Measurements from ENCODE around the gene VPS8.

The VPS8 gene

DNA sequence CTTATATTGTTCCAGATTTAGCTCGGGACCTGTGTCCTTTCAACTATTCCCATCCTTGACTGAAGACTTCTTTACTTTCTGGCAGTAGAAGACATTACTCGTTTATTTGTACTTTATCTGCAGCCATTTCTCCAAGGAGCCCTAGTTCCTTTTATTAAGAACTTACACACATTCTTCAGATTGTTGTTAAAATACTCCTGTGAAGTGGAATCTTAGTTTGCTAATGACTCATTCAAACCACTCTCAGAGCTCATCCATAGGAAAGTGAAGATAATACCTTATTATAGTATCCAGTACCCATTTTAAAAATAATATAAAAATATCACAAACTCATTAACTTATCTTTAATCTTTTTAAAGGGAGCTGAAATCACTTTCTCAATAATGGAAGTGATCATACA is 277.4 kb downstream of the VPS8 start:
- no peak overlapping the region for H3K4me3 ChIP-seq (ENCODE audit: low read depth, low read length)
- no peaks in the 10 kb centered on the region for H3K27me3 ChIP-seq (ENCODE audit: insufficient read depth, low read length)
- no peak overlapping the region for H2AFZ ChIP-seq (ENCODE audit: low read length, unreplicated experiment)
- H3K4me1 ChIP-seq (ENCODE audit: control insufficient read depth, insufficient read depth, low read length, unreplicated experiment): peaks cover 4% of the 10 kb centered on the region
- no peak overlapping the region for H3K27ac ChIP-seq (ENCODE audit: low read depth, low read length)
- H3K79me2 ChIP-seq (ENCODE audit: control insufficient read depth, insufficient read depth, low read length, unreplicated experiment): no peaks in the 10 kb centered on the region
- H3K36me3 ChIP-seq (ENCODE audit: insufficient read depth, low read length): no peaks in the 10 kb centered on the region

DNA sequence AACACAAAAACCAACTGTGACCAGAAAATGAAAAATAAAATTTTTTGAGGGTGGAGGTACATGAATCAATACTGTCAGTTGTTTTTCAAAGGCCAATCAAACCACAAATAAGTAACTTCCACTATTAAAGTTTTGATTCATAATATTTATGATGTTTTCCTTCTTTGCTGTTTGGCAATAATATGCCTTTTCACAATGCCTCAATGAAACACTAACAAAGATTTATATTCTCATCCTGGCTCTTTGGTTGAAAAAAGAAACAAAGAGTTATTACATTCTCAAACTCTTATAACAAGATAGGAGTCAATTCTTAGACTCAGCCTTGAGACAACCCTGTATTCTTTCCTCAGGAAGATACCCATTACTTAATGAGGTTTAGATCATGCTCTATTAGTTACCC is 277.8 kb downstream of the VPS8 start:
- Histone ChIP-seq H3K27me3 (ENCODE audit: insufficient read depth, low read length) (no peaks in the 10 kb centered on the region), H3K79me2 (ENCODE audit: control insufficient read depth, insufficient read depth, low read length, unreplicated experiment) (no peaks in the 10 kb centered on the region), H3K36me3 (ENCODE audit: insufficient read depth, low read length) (no peaks in the 10 kb centered on the region), H3K4me3 (ENCODE audit: low read depth, low read length) (no peak overlapping the region), H3K4me1 (ENCODE audit: control insufficient read depth, insufficient read depth, low read length, unreplicated experiment) (peaks cover 4% of the 10 kb centered on the region), H2AFZ (ENCODE audit: low read length, unreplicated experiment) (no peak overlapping the region), H3K27ac (ENCODE audit: low read depth, low read length) (no peak overlapping the region)

DNA sequence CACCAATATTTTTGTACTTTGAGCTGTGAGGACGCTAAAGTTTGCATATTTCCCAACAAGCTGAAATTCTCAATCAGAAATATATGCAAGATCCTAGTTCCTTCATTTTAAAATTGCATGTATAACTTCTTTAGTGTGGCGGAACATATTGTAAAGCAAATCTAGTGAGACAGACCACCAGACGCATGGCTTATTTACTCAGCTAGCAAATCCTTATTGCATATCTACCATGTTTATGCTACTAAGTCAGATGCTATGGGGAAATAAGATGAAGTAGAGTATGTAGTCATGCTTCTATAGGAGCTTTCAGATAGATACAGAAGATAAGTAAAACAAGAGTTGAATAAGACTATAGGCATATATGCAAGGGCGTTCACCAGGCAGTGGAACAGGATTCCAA is 278.8 kb downstream of the VPS8 start:
- Histone ChIP-seq H3K27me3 (ENCODE audit: insufficient read depth, low read length) (no peaks in the 10 kb centered on the region), H3K27ac (ENCODE audit: low read depth, low read length) (no peak overlapping the region), H2AFZ (ENCODE audit: low read length, unreplicated experiment) (no peak overlapping the region), H3K79me2 (ENCODE audit: control insufficient read depth, insufficient read depth, low read length, unreplicated experiment) (no peaks in the 10 kb centered on the region), H3K36me3 (ENCODE audit: insufficient read depth, low read length) (no peaks in the 10 kb centered on the region), H3K4me1 (ENCODE audit: control insufficient read depth, insufficient read depth, low read length, unreplicated experiment) (peaks cover 4% of the 10 kb centered on the region), H3K4me3 (ENCODE audit: low read depth, low read length) (no peak overlapping the region)

GRCh38 chr3:185093116-185093515 is 281.1 kb downstream of the VPS8 start:
- Histone ChIP-seq H2AFZ (ENCODE audit: low read length, unreplicated experiment) (no peak overlapping the region), H3K79me2 (ENCODE audit: control insufficient read depth, insufficient read depth, low read length, unreplicated experiment) (no peaks in the 10 kb centered on the region), H3K4me3 (ENCODE audit: low read depth, low read length) (no peak overlapping the region), H3K27ac (ENCODE audit: low read depth, low read length) (no peak overlapping the region), H3K36me3 (ENCODE audit: insufficient read depth, low read length) (no peaks in the 10 kb centered on the region), H3K4me1 (ENCODE audit: control insufficient read depth, insufficient read depth, low read length, unreplicated experiment) (peaks cover 4% of the 10 kb centered on the region), H3K27me3 (ENCODE audit: insufficient read depth, low read length) (no peaks in the 10 kb centered on the region; the same call in 1 of the 2 replicates)

GRCh38 chr3:185094697-185095096 is 282.7 kb downstream of the VPS8 start:
- Histone ChIP-seq H3K27ac (ENCODE audit: low read depth, low read length) (no peak overlapping the region), H3K4me3 (ENCODE audit: low read depth, low read length) (no peak overlapping the region), H3K4me1 (ENCODE audit: control insufficient read depth, insufficient read depth, low read length, unreplicated experiment) (peaks cover 4% of the 10 kb centered on the region), H3K79me2 (ENCODE audit: control insufficient read depth, insufficient read depth, low read length, unreplicated experiment) (no peaks in the 10 kb centered on the region), H2AFZ (ENCODE audit: low read length, unreplicated experiment) (no peak overlapping the region), H3K27me3 (ENCODE audit: insufficient read depth, low read length) (peaks cover 5% of the 10 kb centered on the region), H3K36me3 (ENCODE audit: insufficient read depth, low read length) (no peaks in the 10 kb centered on the region)
